ENCODE results near the gene TNRC6C.

TNRC6C gene, protein sequence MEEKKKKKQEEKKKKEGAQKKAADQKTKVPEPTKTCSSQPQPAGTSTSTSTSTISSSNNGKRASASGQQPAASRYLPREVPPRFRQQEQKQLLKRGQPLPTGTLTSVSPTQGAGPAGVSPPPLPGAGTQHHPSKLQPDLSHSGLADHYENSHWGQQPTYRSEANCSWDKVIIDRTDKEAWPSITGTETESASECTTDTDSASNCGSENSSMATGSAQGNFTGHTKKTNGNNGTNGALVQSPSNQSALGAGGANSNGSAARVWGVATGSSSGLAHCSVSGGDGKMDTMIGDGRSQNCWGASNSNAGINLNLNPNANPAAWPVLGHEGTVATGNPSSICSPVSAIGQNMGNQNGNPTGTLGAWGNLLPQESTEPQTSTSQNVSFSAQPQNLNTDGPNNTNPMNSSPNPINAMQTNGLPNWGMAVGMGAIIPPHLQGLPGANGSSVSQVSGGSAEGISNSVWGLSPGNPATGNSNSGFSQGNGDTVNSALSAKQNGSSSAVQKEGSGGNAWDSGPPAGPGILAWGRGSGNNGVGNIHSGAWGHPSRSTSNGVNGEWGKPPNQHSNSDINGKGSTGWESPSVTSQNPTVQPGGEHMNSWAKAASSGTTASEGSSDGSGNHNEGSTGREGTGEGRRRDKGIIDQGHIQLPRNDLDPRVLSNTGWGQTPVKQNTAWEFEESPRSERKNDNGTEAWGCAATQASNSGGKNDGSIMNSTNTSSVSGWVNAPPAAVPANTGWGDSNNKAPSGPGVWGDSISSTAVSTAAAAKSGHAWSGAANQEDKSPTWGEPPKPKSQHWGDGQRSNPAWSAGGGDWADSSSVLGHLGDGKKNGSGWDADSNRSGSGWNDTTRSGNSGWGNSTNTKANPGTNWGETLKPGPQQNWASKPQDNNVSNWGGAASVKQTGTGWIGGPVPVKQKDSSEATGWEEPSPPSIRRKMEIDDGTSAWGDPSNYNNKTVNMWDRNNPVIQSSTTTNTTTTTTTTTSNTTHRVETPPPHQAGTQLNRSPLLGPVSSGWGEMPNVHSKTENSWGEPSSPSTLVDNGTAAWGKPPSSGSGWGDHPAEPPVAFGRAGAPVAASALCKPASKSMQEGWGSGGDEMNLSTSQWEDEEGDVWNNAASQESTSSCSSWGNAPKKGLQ (N-terminal part only)

GRCh38 chr17:77957857-77958715 is at the start of gene TNRC6C:
TNRC6C (plus strand) TSS chr17:77958703; CDS start chr17:78004207, 45,504 bp downstream.
- peak; percentile 99 for DNase-seq

GRCh38 chr17:77909236-77909635 is 49.3 kb upstream of the TNRC6C start:
- DNase-seq: no peak

- no peak for DNase-seq
Measured at GRCh38 chr17:77909816-77910215, 48.7 kb upstream of the TNRC6C start.

- peak; percentile 60 for DNase-seq
Measured at GRCh38 chr17:77914385-77915254, 43.9 kb upstream of the TNRC6C start.

- no peak for DNase-seq
Measured at GRCh38 chr17:77915594-77916021, 42.9 kb upstream of the TNRC6C start.

- DNase-seq: no peak
Measured at GRCh38 chr17:77916264-77916663, 42.2 kb upstream of the TNRC6C start.

- no peak for DNase-seq
Measured at GRCh38 chr17:77916703-77917481, 41.6 kb upstream of the TNRC6C start.

GRCh38 chr17:77919276-77919675 is 39.2 kb upstream of the TNRC6C start:
- no peak for DNase-seq

DNA sequence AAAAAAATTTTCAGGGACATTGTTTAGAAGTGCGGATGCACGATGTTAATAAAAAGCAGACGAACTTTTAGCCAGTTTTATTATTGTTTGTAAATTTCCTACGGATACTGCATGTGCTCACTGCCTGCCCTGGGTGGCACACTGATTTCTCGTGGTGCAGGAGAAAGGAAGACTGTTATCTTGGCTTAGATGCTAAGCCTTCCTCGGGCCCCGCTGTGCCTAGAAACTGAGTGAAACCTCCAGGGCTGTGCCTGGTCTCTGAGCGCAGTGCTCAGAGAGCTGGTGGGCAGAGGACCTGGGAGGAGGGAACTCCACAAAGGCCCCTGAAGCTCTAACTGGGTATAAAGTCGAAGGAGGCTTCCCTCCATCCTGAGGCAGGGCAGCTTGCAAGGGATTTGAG is 35.4 kb upstream of the TNRC6C start:
- no peak for DNase-seq

GRCh38 chr17:77923776-77924513 is 34.6 kb upstream of the TNRC6C start:
- no peak for DNase-seq

- DNase-seq: no peak
Measured at GRCh38 chr17:77924757-77925336, 33.7 kb upstream of the TNRC6C start.

DNA sequence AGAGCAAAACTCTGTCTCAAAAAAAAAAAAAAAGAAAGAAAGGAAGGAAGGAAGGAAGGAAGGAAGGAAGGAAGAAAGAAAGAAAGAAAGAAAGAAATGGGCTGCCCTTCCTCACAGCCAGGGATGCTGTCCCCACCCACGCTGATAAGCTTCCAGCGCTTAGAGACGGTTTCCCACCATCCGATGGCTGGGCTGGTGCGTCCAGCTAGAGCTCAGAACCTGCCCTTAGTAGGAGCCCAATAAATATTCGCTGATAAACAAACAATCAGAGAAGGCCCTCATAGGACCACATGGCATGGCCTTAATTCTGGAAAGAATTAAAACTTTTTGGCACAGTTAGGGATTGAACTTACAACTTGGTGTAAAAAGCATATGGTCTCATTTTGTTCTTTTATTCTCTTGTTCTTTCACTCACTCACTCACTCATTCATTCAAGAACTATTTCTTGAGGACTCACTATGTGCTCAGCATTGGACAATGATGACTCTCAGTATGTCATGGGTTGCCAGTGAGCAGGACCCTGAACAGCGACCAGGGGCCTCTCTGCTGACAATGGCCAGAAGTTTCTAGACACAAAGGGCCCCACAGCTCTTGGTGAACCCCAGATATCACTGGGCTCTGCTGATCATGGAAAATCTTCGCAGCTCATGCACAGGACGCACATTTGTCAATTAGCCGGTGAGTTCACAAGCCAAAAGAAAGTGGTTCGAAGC is 32.5 kb upstream of the TNRC6C start:
- DNase-seq: no peak

- DNase-seq: no peak
Measured at GRCh38 chr17:77926981-77927380, 31.5 kb upstream of the TNRC6C start.

DNA sequence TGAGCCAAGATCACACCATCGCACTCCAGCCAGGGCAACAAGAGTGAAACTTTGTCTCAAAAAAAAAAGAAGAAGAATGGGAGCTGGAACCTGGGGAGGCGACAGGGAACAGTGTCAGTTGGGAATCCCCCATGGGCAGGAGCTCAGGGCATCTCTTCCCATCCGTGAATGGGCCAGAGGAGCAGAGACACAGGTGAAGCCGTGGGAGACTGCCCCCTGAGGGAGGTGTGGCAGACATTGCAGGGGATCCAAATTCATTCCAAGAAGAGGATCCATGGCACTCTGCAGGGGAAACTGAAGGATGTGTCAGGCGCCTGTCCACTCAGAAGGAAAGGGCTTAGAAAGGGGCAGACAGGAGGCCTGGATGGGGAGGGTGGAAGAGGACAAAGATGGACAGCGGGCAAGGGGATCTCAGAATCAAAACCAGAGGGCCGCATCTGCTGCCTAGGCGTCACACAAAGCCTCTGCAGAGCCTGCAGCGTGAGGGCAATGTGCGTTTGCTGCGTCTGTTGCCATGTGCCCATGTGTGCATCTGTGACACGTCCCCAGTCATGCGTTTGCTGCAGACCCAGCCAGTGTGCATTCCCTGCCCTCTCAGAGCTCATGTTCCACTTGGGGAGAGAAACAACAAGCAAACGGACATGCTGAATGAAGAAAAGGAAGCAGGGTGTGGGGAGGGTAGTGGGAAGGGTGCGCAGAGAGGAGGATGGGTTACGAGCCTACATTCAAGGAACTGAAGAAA is 30.6 kb upstream of the TNRC6C start:
- no peak for DNase-seq

- DNase-seq: no peak
Measured at GRCh38 chr17:77928519-77929179, 29.9 kb upstream of the TNRC6C start.

- DNase-seq: no peak
Measured at GRCh38 chr17:77929180-77929564, 29.3 kb upstream of the TNRC6C start.

DNA sequence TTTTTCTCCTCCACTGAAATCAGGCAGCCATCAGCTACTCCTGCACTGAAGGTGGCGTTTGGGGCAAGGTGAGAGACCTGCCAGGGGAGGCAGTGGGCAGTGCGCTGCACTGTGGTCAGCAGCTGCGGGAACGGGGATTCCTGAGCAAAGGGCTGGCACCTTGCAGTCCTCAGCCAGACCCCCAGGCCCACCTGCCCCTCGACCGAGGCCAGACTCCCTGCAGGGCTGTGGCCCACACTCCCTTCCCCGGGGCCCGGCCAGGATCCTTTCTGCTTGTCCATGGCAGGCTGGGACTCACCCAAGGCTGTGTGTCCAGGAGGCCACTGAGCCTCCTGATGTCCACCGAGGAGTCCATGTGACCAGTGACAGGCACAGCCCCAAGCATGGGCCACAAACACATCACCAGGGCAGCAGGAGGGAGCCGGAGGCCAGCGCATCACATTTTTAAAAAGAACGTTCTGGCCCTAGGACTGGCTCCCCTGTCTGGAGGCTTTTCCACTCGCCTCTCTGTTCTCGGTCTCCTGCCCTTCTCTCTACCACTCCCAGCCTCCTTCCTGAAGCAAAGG is 28.5 kb upstream of the TNRC6C start:
- DNase-seq: no peak
